K562 (cell line): ENCODE data around the gene STIM1. TPM values are rescaled to one million over a fixed set of nuclear protein-coding genes. Genes with fewer than 3 reads are reported as not detected.

Experiments
- BDP1 ChIP-seq: IDR thresholded peaks from 3 replicates; pipeline ENCODE4 v1.6.1; 2011; ENCODE audit not compliant: insufficient read length, insufficient read depth
- CAMTA2 ChIP-seq: fragments of 250-450 bp; sonication (Bioruptor Pico); conservative IDR thresholded peaks from 2 replicates; pipeline ENCODE4 v1.5.1; 2022
- CCAR2 ChIP-seq: fragments of 200-400 bp; formaldehyde crosslinking; IDR thresholded peaks from 2 replicates; pipeline ENCODE4 v1.6.1; 2017; ENCODE audit warnings: mild to moderate bottlenecking, low read depth, low read length
- HDAC6 ChIP-seq: IDR thresholded peaks from 2 replicates; pipeline ENCODE4 v1.6.1; 2012; ENCODE audit warnings: low read depth, mild to moderate bottlenecking, control low read depth, inconsistent platforms, low read length, moderate library complexity
- ILK ChIP-seq: fragments of 450-650 bp; IDR thresholded peaks from 2 replicates; pipeline ENCODE4 v1.6.1; 2016; ENCODE audit warnings: missing genetic modification characterization, low read depth, mild to moderate bottlenecking, missing compliant biosample characterization, moderate library complexity, borderline replicate concordance
- KHSRP ChIP-seq: fragments of 450-650 bp; IDR thresholded peaks from 2 replicates; pipeline ENCODE4 v1.6.1; 2017
- MCM7 ChIP-seq, 2 experiments: fragments of 450-650 bp; IDR thresholded peaks; 2 replicates each; pipeline ENCODE4 v1.6.1; 2016 to 2018
- MTF1 ChIP-seq: fragments of 250-450 bp; sonication (Bioruptor Pico); IDR thresholded peaks from 2 replicates; pipeline ENCODE4 v1.9.0; 2021; ENCODE audit warnings: moderate library complexity, mild to moderate bottlenecking, inconsistent platforms, borderline replicate concordance
- NCOR1 ChIP-seq: fragments of 450-650 bp; IDR thresholded peaks from 2 replicates; pipeline ENCODE4 v1.6.1; 2016; ENCODE audit warnings: mild to moderate bottlenecking, moderate library complexity
- NFRKB ChIP-seq: fragments of 450-650 bp; IDR thresholded peaks from 2 replicates; pipeline ENCODE4 v1.6.1; 2016; ENCODE audit warnings: low read depth
- PHF20 ChIP-seq: fragments of 450-650 bp; IDR thresholded peaks from 2 replicates; pipeline ENCODE4 v1.6.1; 2018; ENCODE audit not compliant: partially characterized antibody
- POLR2AphosphoS2 ChIP-seq: IDR thresholded peaks from 2 replicates; pipeline ENCODE4 v1.6.1; 2012; ENCODE audit warnings: low read length, improper control_type of control experiment
- POLR3A ChIP-seq: IDR thresholded peaks from 2 replicates; pipeline ENCODE4 v1.6.1; 2011; ENCODE audit warnings: borderline replicate concordance, mild to moderate bottlenecking, moderate library complexity; ENCODE audit not compliant: insufficient read length, insufficient read depth; ENCODE audit errors: extremely low read depth
- PRPF4 ChIP-seq: fragments of 200-400 bp; formaldehyde crosslinking; IDR thresholded peaks from one replicate; pipeline ENCODE4 v1.6.1; 2017; ENCODE audit warnings: low read length, low read depth, mild to moderate bottlenecking; ENCODE audit not compliant: insufficient read depth, poor library complexity, severe bottlenecking
- PURB ChIP-seq: sonication (generic); formaldehyde crosslinking; IDR thresholded peaks from 2 replicates; pipeline ENCODE4 v1.9.0; 2021; ENCODE audit warnings: low read depth, mild to moderate bottlenecking, missing genetic modification reagents
- RAD51 ChIP-seq: fragments of 450-650 bp; IDR thresholded peaks from 2 replicates; pipeline ENCODE4 v1.7.1; 2016; ENCODE audit warnings: low read depth, mild to moderate bottlenecking, borderline replicate concordance
- TRIM28 ChIP-seq: fragments of 450-650 bp; IDR thresholded peaks from 2 replicates; pipeline ENCODE4 v1.6.1; 2017
- UBTF ChIP-seq, 2 experiments: IDR thresholded peaks; 2 replicates each; pipeline ENCODE4 v1.6.1; 2012; ENCODE audit warnings: improper control_type of control experiment in 2 of 2, low read depth in 2 of 2, low read length in 2 of 2, borderline replicate concordance in 1 of 2
- ZFPM2 ChIP-seq: fragments of 250-450 bp; sonication (Bioruptor Pico); IDR thresholded peaks from 2 replicates; pipeline ENCODE4 v1.5.1; 2022; ENCODE audit warnings: mild to moderate bottlenecking
- ZKSCAN8 ChIP-seq: fragments of 200-800 bp; sonication (Bioruptor generic); IDR thresholded peaks from 2 replicates; pipeline ENCODE4 v1.6.1; 2016; ENCODE audit warnings: missing genetic modification characterization, missing compliant biosample characterization
- ZNF253 ChIP-seq: fragments of 250-450 bp; sonication (Bioruptor Pico); conservative IDR thresholded peaks from 2 replicates; pipeline ENCODE4 v1.6.1; 2021; ENCODE audit warnings: mild to moderate bottlenecking
- ZNF592 ChIP-seq: fragments of 450-650 bp; IDR thresholded peaks from 2 replicates; pipeline ENCODE4 v1.6.1; 2017; ENCODE audit warnings: antibody characterized with exemption, mild to moderate bottlenecking
- ZNF707 ChIP-seq: fragments of 250-450 bp; sonication (Bioruptor Pico); conservative IDR thresholded peaks from 2 replicates; pipeline ENCODE4 v1.8.0; 2022; ENCODE audit warnings: inconsistent platforms, mild to moderate bottlenecking, moderate library complexity
- polyA plus RNA-seq, 8 experiments: library from polyadenylated mRNA; depleted of rRNA in 4 of 8; stranded (reverse) in 5 of 8; unstranded in 3 of 8; fragments of >200 nt; fragmentation: Nextera tagmentation in 2 of 8; fragmentation: Illumina TruSeq in 1 of 8; extraction: Ambion mirVana in 2 of 8; extraction: Trizol in 1 of 8; gene quantifications; 2 replicates each; pipeline versions ENCODE4 v1.2.1 to v1.2.3, GENCODE V29; 2011 to 2014; ENCODE audit warnings: inconsistent platforms in 1 of 8, missing spikeins in 1 of 8
- total RNA-seq, 7 experiments: library from RNA; depleted of rRNA in 6 of 7; stranded (reverse); fragments of >200 nt in 6 of 7; fragmentation: Illumina TruSeq in 2 of 7; extraction: Trizol in 2 of 7; gene quantifications; 2 replicates each; pipeline versions ENCODE4 v1.2.1 to v1.2.3, GENCODE V29; 2011 to 2021; ENCODE audit warnings: low replicate concordance in 1 of 7

Gene STIM1
- total and polyA plus RNA-seq, 9 of the 15 experiments (the other 6 are each of a cell fraction or from before 2014, with no cell fraction given), result 7.7 to 50.5 (median 22.5) TPM

- TF ChIP-seq ZFPM2 (CRISPR knock-in tag), result no peak
- TF ChIP-seq KHSRP, result no peak
- no peak for TF ChIP-seq CAMTA2 (CRISPR knock-in tag)
- TF ChIP-seq ZNF253 (CRISPR knock-in tag), result no peak
- no peak for TF ChIP-seq ZKSCAN8 (CRISPR knock-in tag)
- TF ChIP-seq POLR3A, result no peak
- no peak for TF ChIP-seq CCAR2
- TF ChIP-seq RAD51, result 0 out of 2 replicates have a peak, but pooled peaks have one; percentile 16
- no peak; the same call in 1 of the 2 replicates for TF ChIP-seq NCOR1
- 0 out of 2 replicates have a peak, but pooled peaks have one; percentile 38 for TF ChIP-seq NFRKB
- no peak for TF ChIP-seq BDP1
- no peak for TF ChIP-seq ZNF707 (CRISPR knock-in tag)
- no peak for TF ChIP-seq MCM7 (IDR thresholded peaks at IDR 0.05)
- 0 out of 2 replicates have a peak, but pooled peaks have one; percentile 47 for TF ChIP-seq TRIM28
- TF ChIP-seq POLR2AphosphoS2, result no peak
- TF ChIP-seq ILK, result no peak
- TF ChIP-seq PHF20, result peak; percentile 14
- TF ChIP-seq HDAC6, result no peak
- TF ChIP-seq UBTF (IDR thresholded peaks at IDR 0.05; ENCODE audit: borderline replicate concordance in 1 of 2, low read depth in 2 of 2, low read length in 2 of 2), result peak in 1 of 2 experiments; percentile 60; a peak in 1 of 4 replicates
- no peak for TF ChIP-seq PRPF4
- no peak for TF ChIP-seq MTF1
- peak; percentile 99 for TF ChIP-seq ZNF592
- TF ChIP-seq PURB (CRISPR knock-in tag), result no peak
Observed at GRCh38 chr11:3841426-3842350, 13.8 kb upstream of the STIM1 start (continued).
